ENCODE data around the gene ALDH3B2.
"Not testable (repeated sequence)": the region's sequence is repeated elsewhere in the genome, so short reads cannot be mapped to it uniquely, and the experiment has no call there.

Gene ALDH3B2

GRCh38 chr11:67622905-67623304, 51.5 kb downstream of the ALDH3B2 start:
- Histone ChIP-seq H3K4me1 (ENCODE audit: insufficient read depth, low read length, poor library complexity, severe bottlenecking) (peaks cover 12% of the 10 kb centered on the region), H3K79me2 (ENCODE audit: insufficient read depth, low read length) (peaks cover 44% of the 10 kb centered on the region), H3K4me2 (ENCODE audit: low read depth, low read length, poor library complexity, severe bottlenecking) (peak overlapping the region; percentile 69), H4K20me1 (ENCODE audit: insufficient read depth, low read length, poor library complexity, severe bottlenecking) (peaks cover 12% of the 10 kb centered on the region), H3K4me3 (ENCODE audit: low read length, poor library complexity, severe bottlenecking) (peak overlapping the region; percentile 76)
- not testable (repeated sequence) for H3K9ac ChIP-seq (ENCODE audit: low read depth, low read length, poor library complexity, severe bottlenecking); H3K9me2 ChIP-seq (replicated peaks; ENCODE audit: low read depth, low read length); H3K27me3 ChIP-seq (ENCODE audit: insufficient read depth, low read length, poor library complexity, severe bottlenecking); H3K36me3 ChIP-seq (ENCODE audit: insufficient read depth, low read length); H2AFZ ChIP-seq (ENCODE audit: low read length); H3F3A ChIP-seq (ENCODE audit: low read depth); H3K9me3 ChIP-seq (ENCODE audit: insufficient read depth, low read depth, low read length)

GRCh38 chr11:67621928-67622327, 52.5 kb downstream of the ALDH3B2 start:
- peak overlapping the region; percentile 69 for H3K4me2 ChIP-seq (ENCODE audit: low read depth, low read length, poor library complexity, severe bottlenecking)
- H3K9me2 ChIP-seq (replicated peaks; ENCODE audit: low read depth, low read length); H3K9me3 ChIP-seq (ENCODE audit: insufficient read depth, low read depth, low read length); H3F3A ChIP-seq (ENCODE audit: low read depth); H2AFZ ChIP-seq (ENCODE audit: low read length); H3K4me1 ChIP-seq (ENCODE audit: insufficient read depth, low read length, poor library complexity, severe bottlenecking); H4K20me1 ChIP-seq (ENCODE audit: insufficient read depth, low read length, poor library complexity, severe bottlenecking); H3K27me3 ChIP-seq (ENCODE audit: insufficient read depth, low read length, poor library complexity, severe bottlenecking); H3K36me3 ChIP-seq (ENCODE audit: insufficient read depth, low read length): not testable (repeated sequence)
- H3K79me2 ChIP-seq (ENCODE audit: insufficient read depth, low read length), result peaks cover 34% of the 10 kb centered on the region
- H3K4me3 ChIP-seq (ENCODE audit: low read length, poor library complexity, severe bottlenecking), result peak overlapping the region; percentile 76
- H3K9ac ChIP-seq (ENCODE audit: low read depth, low read length, poor library complexity, severe bottlenecking), result peak overlapping the region; percentile 91

GRCh38 chr11:67620621-67621020, 53.8 kb downstream of the ALDH3B2 start:
- Histone ChIP-seq H3K9ac (ENCODE audit: low read depth, low read length, poor library complexity, severe bottlenecking) (peak overlapping the region; percentile 91), H3K4me2 (ENCODE audit: low read depth, low read length, poor library complexity, severe bottlenecking) (peak overlapping the region; percentile 60), H3K4me3 (ENCODE audit: low read length, poor library complexity, severe bottlenecking) (peak overlapping the region; percentile 76), H3K79me2 (ENCODE audit: insufficient read depth, low read length) (peaks cover 34% of the 10 kb centered on the region)
- H3K9me3 ChIP-seq (ENCODE audit: insufficient read depth, low read depth, low read length); H3K4me1 ChIP-seq (ENCODE audit: insufficient read depth, low read length, poor library complexity, severe bottlenecking); H3F3A ChIP-seq (ENCODE audit: low read depth); H2AFZ ChIP-seq (ENCODE audit: low read length); H3K27me3 ChIP-seq (ENCODE audit: insufficient read depth, low read length, poor library complexity, severe bottlenecking); H3K9me2 ChIP-seq (replicated peaks; ENCODE audit: low read depth, low read length); H3K36me3 ChIP-seq (ENCODE audit: insufficient read depth, low read length); H4K20me1 ChIP-seq (ENCODE audit: insufficient read depth, low read length, poor library complexity, severe bottlenecking): not testable (repeated sequence)

GRCh38 chr11:67619683-67620618, 54.5 kb downstream of the ALDH3B2 start:
- peak overlapping the region; percentile 91 for H3K9ac ChIP-seq (ENCODE audit: low read depth, low read length, poor library complexity, severe bottlenecking)
- peaks cover 31% of the 10 kb centered on the region for H3K79me2 ChIP-seq (ENCODE audit: insufficient read depth, low read length)
- peak overlapping the region; percentile 60 for H3K4me2 ChIP-seq (ENCODE audit: low read depth, low read length, poor library complexity, severe bottlenecking)
- not testable (repeated sequence) for H3K9me2 ChIP-seq (replicated peaks; ENCODE audit: low read depth, low read length); H3K36me3 ChIP-seq (ENCODE audit: insufficient read depth, low read length); H2AFZ ChIP-seq (ENCODE audit: low read length); H3K9me3 ChIP-seq (ENCODE audit: insufficient read depth, low read depth, low read length); H3F3A ChIP-seq (ENCODE audit: low read depth); H3K4me1 ChIP-seq (ENCODE audit: insufficient read depth, low read length, poor library complexity, severe bottlenecking); H3K27me3 ChIP-seq (ENCODE audit: insufficient read depth, low read length, poor library complexity, severe bottlenecking); H4K20me1 ChIP-seq (ENCODE audit: insufficient read depth, low read length, poor library complexity, severe bottlenecking)
- H3K4me3 ChIP-seq (ENCODE audit: low read length, poor library complexity, severe bottlenecking), result peak overlapping the region; percentile 76

GRCh38 chr11:67618901-67619659, 55.3 kb downstream of the ALDH3B2 start:
- H3K9me2 ChIP-seq (replicated peaks; ENCODE audit: low read depth, low read length); H3K4me3 ChIP-seq (ENCODE audit: low read length, poor library complexity, severe bottlenecking); H4K20me1 ChIP-seq (ENCODE audit: insufficient read depth, low read length, poor library complexity, severe bottlenecking); H3K36me3 ChIP-seq (ENCODE audit: insufficient read depth, low read length); H3K4me2 ChIP-seq (ENCODE audit: low read depth, low read length, poor library complexity, severe bottlenecking); H3K9ac ChIP-seq (ENCODE audit: low read depth, low read length, poor library complexity, severe bottlenecking); H3F3A ChIP-seq (ENCODE audit: low read depth); H2AFZ ChIP-seq (ENCODE audit: low read length); H3K9me3 ChIP-seq (ENCODE audit: insufficient read depth, low read depth, low read length); H3K27me3 ChIP-seq (ENCODE audit: insufficient read depth, low read length, poor library complexity, severe bottlenecking): not testable (repeated sequence)
- peaks cover 26% of the 10 kb centered on the region for H3K79me2 ChIP-seq (ENCODE audit: insufficient read depth, low read length)
- peaks cover 11% of the 10 kb centered on the region for H3K4me1 ChIP-seq (ENCODE audit: insufficient read depth, low read length, poor library complexity, severe bottlenecking)
